ENCODE data around the gene CUL9.

DNA sequence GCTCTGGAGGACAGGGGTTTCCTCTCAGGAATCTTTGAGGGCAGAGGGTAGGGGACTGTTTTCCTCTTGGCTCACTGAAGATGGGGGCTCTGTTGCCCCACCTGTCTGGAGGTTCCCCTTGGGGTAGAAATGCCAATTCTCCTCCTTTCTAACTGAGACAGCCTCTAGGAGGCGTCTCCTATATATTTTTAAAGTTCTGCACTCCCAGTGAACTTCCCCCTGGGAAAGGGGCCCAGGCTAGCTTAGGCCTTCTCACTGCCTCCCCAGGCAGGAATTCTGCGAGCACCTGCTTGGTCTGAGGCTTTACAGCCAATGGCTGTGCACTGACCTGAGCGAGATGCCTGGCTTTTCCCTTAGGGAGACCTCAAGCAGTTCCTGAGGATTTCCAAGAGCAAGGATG is 35.7 kb upstream of the CUL9 start:
- no peak for TF ChIP-seq GATA2 (IDR thresholded peaks at IDR 0.05; ENCODE audit: low read depth, low read length)
- no peak for TF ChIP-seq GATA3 (IDR thresholded peaks at IDR 0.05; ENCODE audit: low read depth, low read length)
